ENCODE data around the gene SORBS2. TPM values are rescaled to one million over a fixed set of nuclear protein-coding genes. Genes with fewer than 3 reads are reported as not detected.

SORBS2 gene
- total and polyA plus RNA-seq, 2 of the 8 experiments (the other 6 are each of a cell fraction or from before 2014, with no cell fraction given) = 73.0 to 87.1 TPM

DNA sequence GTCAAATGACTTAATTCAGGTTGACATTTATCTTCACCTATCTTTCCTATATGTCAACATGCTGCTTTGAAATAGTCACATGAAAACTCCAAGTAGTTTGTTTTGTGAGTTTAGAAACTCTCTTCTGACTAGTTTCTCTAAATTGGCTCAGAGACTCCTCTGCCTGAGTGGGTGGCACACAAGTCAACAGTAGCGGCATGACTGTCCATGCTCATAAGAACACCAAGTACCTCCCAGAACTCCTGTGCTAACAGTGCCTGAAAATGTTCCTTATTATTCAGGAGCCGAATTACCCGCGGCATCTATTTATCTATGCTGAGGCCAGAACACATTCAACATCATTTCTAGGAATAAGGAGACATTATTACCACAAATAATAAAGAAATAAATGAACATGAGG lies 116.3 kb downstream of the SORBS2 start:
- WGBS, 2 experiments (ENCODE audit: extremely low coverage in 1 of 2, insufficient coverage in 1 of 2, insufficient read length in 1 of 2, insufficient replicate concordance in 2 of 2, low coverage in 1 of 2, low lambda C conversion rate in 2 of 2, missing lambda C conversion rate in 1 of 2) = 92% methylated on average over 4 of the region's 4 CpGs; no CpG with 5 or more reads in 1 of the 2 experiments
- Histone ChIP-seq H3K4me3 (ENCODE audit: extremely low read depth in 1 of 4, insufficient read depth in 2 of 4, low read depth in 3 of 4, low read length in 4 of 4) (no peak overlapping the region), H3K23ac (ENCODE audit: insufficient read length) (no peak overlapping the region), H3K27me3 (replicated peaks in 1 of 4; ENCODE audit: control insufficient read depth in 3 of 4, extremely low read depth in 1 of 4, insufficient read depth in 3 of 4, low read length in 3 of 4) (no peaks in the 10 kb centered on the region), H4K5ac (ENCODE audit: insufficient read length, low read depth, low read length) (no peak overlapping the region), H3K4ac (replicated peaks; ENCODE audit: insufficient read length, low read depth, low read length) (no peak overlapping the region), H3K23me2 (ENCODE audit: low read depth, low read length) (no peaks in the 10 kb centered on the region), H3K4me2 (ENCODE audit: insufficient read depth in 1 of 2, low read depth in 2 of 2, low read length in 2 of 2) (no peak overlapping the region), H2AFZ (ENCODE audit: low read length) (no peak overlapping the region), H2BK15ac (ENCODE audit: low read length) (no peak overlapping the region), H3K79me1 (ENCODE audit: low read depth, low read length) (no peaks in the 10 kb centered on the region), H3K9ac (replicated peaks in 1 of 4; ENCODE audit: extremely low read depth in 1 of 4, low read depth in 3 of 4, low read length in 3 of 4) (no peak overlapping the region), H4K8ac (ENCODE audit: extremely low read depth, insufficient read depth, low read length) (no peak overlapping the region), H3K14ac (ENCODE audit: insufficient read length) (no peak overlapping the region), H4K20me1 (replicated peaks in 1 of 2; ENCODE audit: control insufficient read depth in 1 of 2, insufficient read depth in 2 of 2, low read length in 2 of 2) (no peaks in the 10 kb centered on the region), H3K56ac (replicated peaks; ENCODE audit: insufficient read length, low read depth, low read length) (no peak overlapping the region), H2BK12ac (ENCODE audit: low read depth, low read length) (no peak overlapping the region), H3K18ac (ENCODE audit: extremely low read depth, low read length) (no peak overlapping the region), H4K91ac (replicated peaks; ENCODE audit: insufficient read length, low read length) (no peak overlapping the region), H3K79me2 (ENCODE audit: control insufficient read depth in 1 of 2, insufficient read depth in 2 of 2, low read length in 2 of 2) (no peaks in the 10 kb centered on the region), H3K27ac (ENCODE audit: low read depth, low read length) (no peak overlapping the region), H2AK5ac (ENCODE audit: low read depth, low read length) (no peak overlapping the region), H3K4me1 (replicated peaks in 1 of 4; ENCODE audit: control insufficient read depth in 3 of 4, insufficient read depth in 4 of 4, low read length in 3 of 4) (peaks cover 0 to 2% (median 1%) of the 10 kb centered on the region in 4 experiments; a peak in 3 of 7 replicates), H2BK5ac (ENCODE audit: low read depth, low read length) (no peak overlapping the region), H2BK20ac (ENCODE audit: low read length) (no peak overlapping the region), H3K36me3 (ENCODE audit: control insufficient read depth in 2 of 4, insufficient read depth in 4 of 4, low read length in 3 of 4) (no peaks in the 10 kb centered on the region), H3K9me3 (ENCODE audit: insufficient read depth in 2 of 2, low read depth in 1 of 2, low read length in 1 of 2) (no peaks in the 10 kb centered on the region), H2BK120ac (replicated peaks; ENCODE audit: low read depth, low read length) (no peak overlapping the region)
- POLR2A ChIA-PET (ENCODE audit: partially characterized antibody) = no interaction called here
- DNase-seq (ENCODE audit: low read depth in 1 of 2, low spot score in 2 of 2) (no peak), FAIRE-seq (no peak)
- CTCF ChIA-PET (ENCODE audit: partially characterized antibody) = no interaction called here
- no peak for TF ChIP-seq NANOG (IDR thresholded peaks at IDR 0.05; ENCODE audit: insufficient read depth, low read depth, low read length, poor library complexity, severe bottlenecking)
- TF ChIP-seq TEAD4 (IDR thresholded peaks at IDR 0.05; ENCODE audit: low read depth, low read length) = no peak
- TF ChIP-seq, protein P1, sequence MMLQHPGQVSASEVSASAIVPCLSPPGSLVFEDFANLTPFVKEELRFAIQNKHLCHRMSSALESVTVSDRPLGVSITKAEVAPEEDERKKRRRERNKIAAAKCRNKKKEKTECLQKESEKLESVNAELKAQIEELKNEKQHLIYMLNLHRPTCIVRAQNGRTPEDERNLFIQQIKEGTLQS (IDR thresholded peaks at IDR 0.05; ENCODE audit: insufficient read depth, low read depth, low read length) = no peak
- TF ChIP-seq SP2 (IDR thresholded peaks at IDR 0.05; ENCODE audit: low read length) = no peak
- TF ChIP-seq ASH2L (IDR thresholded peaks at IDR 0.05; ENCODE audit: low read length) = no peak
- TF ChIP-seq SRF (IDR thresholded peaks at IDR 0.05; ENCODE audit: low read depth, low read length) = no peak
- no peak for TF ChIP-seq TAF1 (IDR thresholded peaks at IDR 0.05; ENCODE audit: low read depth, low read length)
- no peak for TF ChIP-seq SIN3A (conservative IDR thresholded peaks at IDR 0.05 in 1 of 2, IDR thresholded peaks at IDR 0.05 in 1 of 2; ENCODE audit: low read depth in 1 of 2, low read length in 2 of 2)
- no peak for TF ChIP-seq HDAC6 (IDR thresholded peaks at IDR 0.05; ENCODE audit: low read depth, low read length)
- TF ChIP-seq CBX8 (IDR thresholded peaks at IDR 0.05; ENCODE audit: borderline replicate concordance, low read depth, low read length) = no peak
- TF ChIP-seq CHD2 (IDR thresholded peaks at IDR 0.05; ENCODE audit: low read length) = no peak
- TF ChIP-seq RAD21 (IDR thresholded peaks at IDR 0.05 in 1 of 2, conservative IDR thresholded peaks at IDR 0.05 in 1 of 2; ENCODE audit: low read depth in 2 of 2, low read length in 2 of 2) = no peak
- no peak for TF ChIP-seq SIX5 (IDR thresholded peaks at IDR 0.05; ENCODE audit: low read depth, low read length)
- no peak for TF ChIP-seq SUZ12 (IDR thresholded peaks at IDR 0.05; ENCODE audit: low read length)
- TF ChIP-seq POLR2A (IDR thresholded peaks at IDR 0.05; ENCODE audit: control extremely low read depth in 1 of 2, low read depth in 2 of 2, low read length in 2 of 2) = no peak
